ENCODE measurements around the gene IGFBP5.
A peak's percentile ranks its signal among the peaks of the same experiment; 100 is the strongest.

IGFBP5 gene

GRCh38 chr2:216665717-216666116 lies 29.6 kb downstream of the IGFBP5 start:
- TF ChIP-seq CTCF (IDR thresholded peaks at IDR 0.05; ENCODE audit: insufficient read depth, missing control alignments) = no peak
- FAIRE-seq (no peak), DNase-seq (ENCODE audit: insufficient read length, low spot score) (no peak)

- no peak for DNase-seq (ENCODE audit: insufficient read length, low spot score)
- TF ChIP-seq CTCF (IDR thresholded peaks at IDR 0.05; ENCODE audit: insufficient read depth, missing control alignments) = no peak
- FAIRE-seq = no peak
Measured at GRCh38 chr2:216665242-216665641, 30.1 kb downstream of the IGFBP5 start.

- peak; percentile 8 for TF ChIP-seq CTCF (IDR thresholded peaks at IDR 0.05; ENCODE audit: insufficient read depth, missing control alignments)
- FAIRE-seq (no peak), DNase-seq (ENCODE audit: insufficient read length, low spot score) (no peak)
Measured at GRCh38 chr2:216664593-216665034, 30.7 kb downstream of the IGFBP5 start.

- DNase-seq (ENCODE audit: insufficient read length, low spot score) (no peak), FAIRE-seq (no peak)
- TF ChIP-seq CTCF (IDR thresholded peaks at IDR 0.05; ENCODE audit: insufficient read depth, missing control alignments) = no peak
Measured at GRCh38 chr2:216663846-216664245, 31.5 kb downstream of the IGFBP5 start.

- FAIRE-seq (no peak), DNase-seq (ENCODE audit: insufficient read length, low spot score) (no peak)
- TF ChIP-seq CTCF (IDR thresholded peaks at IDR 0.05; ENCODE audit: insufficient read depth, missing control alignments) = no peak
Measured at GRCh38 chr2:216663106-216663505, 32.2 kb downstream of the IGFBP5 start.

- no peak for FAIRE-seq
- DNase-seq (ENCODE audit: insufficient read length, low spot score) = no peak
- no peak for TF ChIP-seq CTCF (IDR thresholded peaks at IDR 0.05; ENCODE audit: insufficient read depth, missing control alignments)
Measured at GRCh38 chr2:216661639-216662375, 33.5 kb downstream of the IGFBP5 start.

GRCh38 chr2:216661051-216661450 lies 34.3 kb downstream of the IGFBP5 start:
- DNase-seq (ENCODE audit: insufficient read length, low spot score) (no peak), FAIRE-seq (no peak)
- TF ChIP-seq CTCF (IDR thresholded peaks at IDR 0.05; ENCODE audit: insufficient read depth, missing control alignments) = no peak

All from D721Med (cell line).